ENCODE results near the gene BORCS6.

Gene BORCS6

DNA sequence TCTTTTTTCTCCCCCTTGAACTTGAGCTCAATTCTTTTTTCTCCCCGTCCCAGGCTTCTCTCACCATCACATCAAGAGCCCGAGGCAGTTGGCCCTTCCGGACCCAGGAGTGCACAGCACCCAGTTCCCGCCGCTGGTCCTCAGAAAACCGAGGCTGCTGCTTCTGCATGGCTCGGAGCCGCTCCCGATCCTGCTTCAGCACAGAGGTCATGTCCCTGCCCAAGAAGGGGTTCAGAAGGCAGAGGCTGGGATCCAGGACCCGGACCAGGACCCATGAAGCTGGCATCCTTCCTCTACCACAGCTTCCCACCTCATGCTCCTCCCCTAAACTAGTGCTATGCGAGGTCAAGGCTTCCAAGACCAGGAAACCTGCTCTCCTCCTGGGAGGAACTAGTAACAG is 48.2 kb downstream of the BORCS6 start:
- ATAC-seq, result no peak

GRCh38 chr17:8141045-8141444 is 48.9 kb downstream of the BORCS6 start:
- ATAC-seq, result no peak

DNA sequence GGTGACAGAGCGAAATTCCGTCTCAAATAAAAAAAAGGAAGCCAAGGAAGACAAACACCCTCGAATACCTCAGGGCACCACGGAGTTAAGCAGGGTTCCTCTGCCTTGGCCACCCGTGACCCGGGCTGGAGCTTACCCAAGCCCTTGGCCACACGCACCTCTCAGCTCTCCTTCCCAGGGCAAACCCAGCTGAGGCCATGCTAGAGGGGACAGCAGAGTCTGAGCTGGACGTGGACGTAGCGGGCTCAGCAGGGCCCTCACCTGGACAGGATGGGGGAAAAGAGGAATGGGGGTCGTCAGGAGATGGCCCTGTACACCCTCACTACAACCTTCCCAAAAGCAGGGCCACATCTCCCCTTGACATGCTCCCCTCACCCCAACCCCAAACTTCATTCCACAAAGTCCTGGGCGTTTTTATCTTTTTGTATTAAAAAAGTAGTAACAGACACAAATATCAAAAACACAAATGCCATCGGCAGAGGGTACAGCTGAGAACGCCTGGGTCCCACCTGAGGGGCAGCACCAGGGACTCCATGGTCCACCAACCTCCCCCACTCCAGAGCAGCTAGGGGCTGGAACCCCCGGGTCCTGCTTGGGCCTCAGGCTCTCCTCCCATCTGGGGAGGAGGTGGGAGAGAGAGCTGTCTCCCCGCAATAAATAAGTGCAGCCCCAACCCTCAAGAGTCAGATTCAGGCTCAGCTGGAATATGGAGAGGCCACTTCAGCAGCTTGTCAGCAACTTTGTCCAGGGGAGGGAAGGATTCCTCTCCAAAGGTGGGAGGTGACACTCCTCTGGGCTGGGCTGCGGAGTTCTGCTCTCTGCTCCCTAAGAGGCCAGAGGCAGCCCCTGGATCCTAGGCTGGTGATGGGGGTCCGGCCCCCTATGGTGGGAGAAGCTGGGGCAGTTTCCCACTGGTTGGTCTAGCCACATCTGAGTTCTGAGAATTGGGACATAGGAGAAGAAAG is 49.6 kb downstream of the BORCS6 start:
- ATAC-seq, result no peak

- peak; percentile 94 to 95 for ATAC-seq
These were observed 51.2 kb downstream of the BORCS6 start for GRCh38 chr17:8138672-8139371.

- no peak for ATAC-seq
These were observed 51.7 kb downstream of the BORCS6 start for GRCh38 chr17:8138374-8138671.

Measured in activated CD4-positive, CD25-positive, alpha-beta regulatory T cell treated with anti-CD3 and anti-CD28 coated beads, Interleukin-2, amount 50 U/mL, for 24 hours (primary cell).